HEK293T (cell line): ENCODE data around the gene TMEM17.

Experiments
- CTCF ChIA-PET: fragments of 350-600 bp; formaldehyde crosslinking; extraction: SDS; loops from one replicate; lab custom pipeline; 2021; ENCODE audit warnings: antibody characterized with exemption, inconsistent platforms; lab: Yijun Ruan, JAX
- POLR2A ChIA-PET: fragments of 350-600 bp; formaldehyde crosslinking; extraction: SDS; loops from one replicate; lab custom pipeline; 2020; ENCODE audit warnings: antibody characterized with exemption, inconsistent platforms; lab: Yijun Ruan, JAX
- DNase-seq: peaks from one replicate; pipeline ENCODE4 v3.0.0; 2012; ENCODE audit warnings: mixed read lengths; ENCODE audit errors: extremely low spot score
- ARNT ChIP-seq: fragments of 450-650 bp; IDR thresholded peaks from 2 replicates; pipeline ENCODE4 v1.6.1; 2017; ENCODE audit warnings: mild to moderate bottlenecking
- BHLHE40 ChIP-seq: fragments of 450-650 bp; IDR thresholded peaks from 2 replicates; pipeline ENCODE4 v1.6.1; 2016; ENCODE audit warnings: mild to moderate bottlenecking, moderate library complexity, borderline replicate concordance
- CTBP1 ChIP-seq: fragments of 450-650 bp; IDR thresholded peaks from 2 replicates; pipeline ENCODE4 v1.6.1; 2016; ENCODE audit warnings: borderline replicate concordance
- ELF4 ChIP-seq: fragments of 450-650 bp; IDR thresholded peaks from 2 replicates; pipeline ENCODE4 v1.6.1; 2017; ENCODE audit warnings: antibody characterized with exemption
- FOXK2 ChIP-seq: fragments of 450-650 bp; IDR thresholded peaks from 2 replicates; pipeline ENCODE4 v1.6.1; 2016; ENCODE audit warnings: mild to moderate bottlenecking
- FOXM1 ChIP-seq: fragments of 450-650 bp; IDR thresholded peaks from 2 replicates; pipeline ENCODE4 v1.6.1; 2017; ENCODE audit warnings: mild to moderate bottlenecking, borderline replicate concordance
- L3MBTL2 ChIP-seq: fragments of 450-650 bp; conservative IDR thresholded peaks from 2 replicates; pipeline ENCODE4 v1.6.1; 2016; ENCODE audit warnings: mild to moderate bottlenecking
- NFRKB ChIP-seq: fragments of 450-650 bp; IDR thresholded peaks from 2 replicates; pipeline ENCODE4 v1.6.1; 2016; ENCODE audit warnings: mild to moderate bottlenecking, moderate library complexity
- PKNOX1 ChIP-seq: fragments of 450-650 bp; IDR thresholded peaks from 2 replicates; pipeline ENCODE4 v1.6.1; 2016
- SP1 ChIP-seq: fragments of 450-650 bp; IDR thresholded peaks from 2 replicates; pipeline ENCODE4 v1.6.1; 2017
- SUZ12 ChIP-seq: fragments of 450-650 bp; IDR thresholded peaks from 2 replicates; pipeline ENCODE4 v1.6.1; 2016; ENCODE audit warnings: mild to moderate bottlenecking
- TARDBP ChIP-seq: fragments of 450-650 bp; IDR thresholded peaks from 2 replicates; pipeline ENCODE4 v1.6.1; 2016
- ZNF384 ChIP-seq: fragments of 450-650 bp; IDR thresholded peaks from 2 replicates; pipeline ENCODE4 v1.6.1; 2016

TMEM17 gene

DNA sequence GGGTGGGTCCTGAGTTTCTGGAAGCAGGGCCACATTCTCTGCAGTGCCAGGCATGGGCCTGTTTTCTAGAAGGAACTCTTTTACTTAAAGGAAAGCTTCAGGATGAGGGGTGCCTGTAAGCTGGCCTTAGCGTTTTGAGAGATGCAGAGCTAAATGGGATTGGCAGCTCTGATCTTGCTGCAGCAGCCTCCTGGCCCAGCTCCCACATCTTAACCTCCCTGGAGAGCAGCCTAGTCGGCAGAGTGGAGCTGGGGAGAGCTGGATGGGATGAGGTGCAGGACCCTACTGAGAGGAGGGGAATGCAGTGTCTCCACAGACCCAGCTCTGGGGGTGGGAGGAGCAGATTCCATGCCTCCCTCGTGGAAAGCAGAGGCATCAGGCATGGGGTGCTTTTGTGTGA is 52.0 kb downstream of the TMEM17 start:
- TF ChIP-seq TARDBP (no peak), BHLHE40 (no peak), FOXK2 (no peak)
- ChIA-PET POLR2A (interaction anchor here (0.7 kb wide), 1 partner anchor 52 kb away, joined by 3 read pairs; the partner anchor contains the start of gene TMEM17), CTCF (no interaction called here)
- DNase-seq, result no peak

GRCh38 chr2:62452701-62453454 is 53.1 kb downstream of the TMEM17 start:
- ChIA-PET CTCF (interaction anchor here (0.6 kb wide), 1 partner anchor 558 kb away, joined by 14 read pairs; no protein-coding TSS in a partner anchor), POLR2A (no interaction called here)
- DNase-seq, result no peak
- TF ChIP-seq ZNF384, result no peak
- TF ChIP-seq SUZ12, result no peak
- TF ChIP-seq NFRKB, result no peak
- TF ChIP-seq SP1, result no peak
- TF ChIP-seq PKNOX1, result no peak
- no peak for TF ChIP-seq L3MBTL2
- no peak for TF ChIP-seq FOXK2
- TF ChIP-seq FOXM1, result no peak
- TF ChIP-seq ARNT, result no peak

DNA sequence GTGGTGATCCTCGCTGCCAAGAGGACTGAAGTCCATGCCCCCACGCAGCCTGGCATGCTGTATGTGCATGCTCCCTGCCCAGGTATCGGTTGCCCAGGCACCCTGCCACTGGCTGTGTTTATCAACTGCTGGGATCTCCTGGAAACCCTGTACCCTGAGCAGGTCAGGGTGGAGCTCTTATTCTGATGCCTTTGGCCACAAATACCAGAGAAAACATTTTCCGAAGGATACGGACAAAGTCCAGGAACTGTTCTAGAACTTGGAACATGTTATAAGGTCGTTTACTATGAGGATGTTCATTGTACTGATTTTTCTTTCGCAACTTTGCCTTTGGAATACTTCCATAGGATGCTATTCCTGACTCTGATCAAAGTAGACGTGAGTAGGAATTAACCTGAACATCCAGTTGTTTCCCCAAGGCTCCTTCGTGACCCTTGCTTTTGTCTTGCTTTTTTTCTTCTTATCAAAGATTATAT is 55.2 kb downstream of the TMEM17 start:
- TF ChIP-seq FOXM1, result no peak
- TF ChIP-seq CTBP1, result no peak
- TF ChIP-seq ELF4, result no peak
- TF ChIP-seq TARDBP, result no peak
- POLR2A ChIA-PET, result no interaction called here
- DNase-seq, result no peak
- CTCF ChIA-PET, result interaction anchor here (0.6 kb wide), 1 partner anchor 473 kb away, joined by 3 read pairs; no protein-coding TSS in a partner anchor
